VCaP (cell line): Measurements from ENCODE around the gene ORAI3.

Experiments used
- H3K27ac ChIP-seq: fragments of 450-650 bp; 2 replicates; pipeline ENCODE4 v1.5.1; 2017
- CTCF ChIP-seq: fragments of 450-650 bp; conservative IDR thresholded peaks from 2 replicates; pipeline ENCODE4 v1.5.1; 2017; ENCODE audit warnings: mild to moderate bottlenecking, moderate library complexity

ORAI3 gene

GRCh38 chr16:30920891-30921290, 28.0 kb upstream of the ORAI3 start:
- no peak for TF ChIP-seq CTCF
- H3K27ac ChIP-seq, result no peak overlapping the region

GRCh38 chr16:30921459-30921747, 27.5 kb upstream of the ORAI3 start:
- peak overlapping the region; percentile 89; the same call in 1 of the 2 replicates for H3K27ac ChIP-seq
- no peak for TF ChIP-seq CTCF

- peak overlapping the region; percentile 89 for H3K27ac ChIP-seq
- peak; percentile 69 for TF ChIP-seq CTCF
These were observed 27.0 kb upstream of the ORAI3 start for GRCh38 chr16:30921748-30922419.

GRCh38 chr16:30922420-30922959, 26.4 kb upstream of the ORAI3 start:
- peak overlapping the region; percentile 89 for H3K27ac ChIP-seq
- no peak for TF ChIP-seq CTCF

GRCh38 chr16:30922960-30923535, 25.8 kb upstream of the ORAI3 start:
- peak overlapping the region; percentile 89 for H3K27ac ChIP-seq
- no peak for TF ChIP-seq CTCF

- no peak for TF ChIP-seq CTCF
- peak within 1 kb of the TSS; percentile 89 for H3K27ac ChIP-seq
These were observed 25.3 kb upstream of the ORAI3 start, which contains the start of gene FBXL19 for GRCh38 chr16:30923554-30924075. TSS of gene FBXL19 (plus strand) at chr16:30923572. CDS start at chr16:30925755, 2,183 bp downstream.

GRCh38 chr16:30924076-30924912, 24.6 kb upstream of the ORAI3 start:
- H3K27ac ChIP-seq, result peak overlapping the region; percentile 89; the same call in 1 of the 2 replicates
- TF ChIP-seq CTCF, result no peak
